Subcutaneous abdominal adipose tissue (tissue), 5 donors: ENCODE results near the gene CBLN3.

Experiments
- H3K27ac ChIP-seq: one replicate; pipeline ENCODE4 v1.7.0; 2013; ENCODE audit warnings: low read depth, mild to moderate bottlenecking, inconsistent platforms, low read length, moderate library complexity
- H3K27me3 ChIP-seq, 5 donors: one replicate each; pipeline ENCODE4 v1.7.0; 2013; ENCODE audit warnings: low read length in 5 of 5, inconsistent platforms in 1 of 5; ENCODE audit not compliant: control insufficient read depth in 5 of 5, insufficient read depth in 4 of 5
- H3K36me3 ChIP-seq, 5 donors: one replicate each; pipeline ENCODE4 v1.7.0; 2013; ENCODE audit warnings: low read length in 5 of 5; ENCODE audit not compliant: control insufficient read depth in 5 of 5, insufficient read depth in 5 of 5
- H3K4me1 ChIP-seq, 5 donors: one replicate each; pipeline ENCODE4 v1.7.0; 2013; ENCODE audit warnings: low read length in 5 of 5, mild to moderate bottlenecking in 3 of 5, moderate library complexity in 1 of 5; ENCODE audit not compliant: control insufficient read depth in 5 of 5, insufficient read depth in 5 of 5
- H3K4me3 ChIP-seq, 5 donors: one replicate each; pipeline ENCODE4 v1.7.0; 2013; ENCODE audit warnings: low read length in 5 of 5, low read depth in 1 of 5
- H3K9ac ChIP-seq, 5 donors: one replicate each; pipeline ENCODE4 v1.7.0; 2013; ENCODE audit warnings: low read length in 5 of 5, mild to moderate bottlenecking in 4 of 5, moderate library complexity in 3 of 5
- H3K9me3 ChIP-seq, 5 donors: one replicate each; pipeline ENCODE4 v1.7.0; 2013; ENCODE audit warnings: low read length in 5 of 5; ENCODE audit not compliant: control insufficient read depth in 5 of 5
- donor health status: healthy.
- donor health status: healthy.
- donor health status: healthy.
- donor health status: healthy.
- donor health status: healthy.

CBLN3 gene

DNA sequence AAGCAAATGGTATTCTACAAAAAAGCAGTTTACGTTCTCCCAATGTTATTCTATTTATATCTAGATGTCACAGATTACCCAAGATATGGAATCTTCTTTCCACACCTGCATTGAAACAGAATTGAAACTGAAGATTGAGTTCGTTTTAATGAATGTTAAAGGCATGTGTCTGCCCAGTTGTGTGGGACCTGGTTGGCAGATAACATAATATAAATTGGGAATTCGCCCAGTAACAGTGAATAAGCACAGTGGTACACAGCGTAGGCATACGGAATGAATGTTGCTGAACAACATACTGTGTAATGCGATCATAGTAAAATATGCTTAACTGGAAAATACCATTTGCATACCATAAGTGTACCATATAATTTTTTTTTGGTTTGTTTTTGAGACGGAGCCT is 4.6 kb upstream of the CBLN3 start:
- peaks cover 15 to 79% (median 60%) of the 10 kb centered on the region in 5 donors for H3K4me1 ChIP-seq
- H3K9me3 ChIP-seq = no peaks in the 10 kb centered on the region
- H3K36me3 ChIP-seq = peaks cover 21 to 61% (median 52%) of the 10 kb centered on the region in 5 donors
- peak overlapping the region; percentile 99 for H3K27ac ChIP-seq
- no peak overlapping the region for H3K9ac ChIP-seq
- no peaks in the 10 kb centered on the region for H3K27me3 ChIP-seq
- H3K4me3 ChIP-seq = no peak overlapping the region

DNA sequence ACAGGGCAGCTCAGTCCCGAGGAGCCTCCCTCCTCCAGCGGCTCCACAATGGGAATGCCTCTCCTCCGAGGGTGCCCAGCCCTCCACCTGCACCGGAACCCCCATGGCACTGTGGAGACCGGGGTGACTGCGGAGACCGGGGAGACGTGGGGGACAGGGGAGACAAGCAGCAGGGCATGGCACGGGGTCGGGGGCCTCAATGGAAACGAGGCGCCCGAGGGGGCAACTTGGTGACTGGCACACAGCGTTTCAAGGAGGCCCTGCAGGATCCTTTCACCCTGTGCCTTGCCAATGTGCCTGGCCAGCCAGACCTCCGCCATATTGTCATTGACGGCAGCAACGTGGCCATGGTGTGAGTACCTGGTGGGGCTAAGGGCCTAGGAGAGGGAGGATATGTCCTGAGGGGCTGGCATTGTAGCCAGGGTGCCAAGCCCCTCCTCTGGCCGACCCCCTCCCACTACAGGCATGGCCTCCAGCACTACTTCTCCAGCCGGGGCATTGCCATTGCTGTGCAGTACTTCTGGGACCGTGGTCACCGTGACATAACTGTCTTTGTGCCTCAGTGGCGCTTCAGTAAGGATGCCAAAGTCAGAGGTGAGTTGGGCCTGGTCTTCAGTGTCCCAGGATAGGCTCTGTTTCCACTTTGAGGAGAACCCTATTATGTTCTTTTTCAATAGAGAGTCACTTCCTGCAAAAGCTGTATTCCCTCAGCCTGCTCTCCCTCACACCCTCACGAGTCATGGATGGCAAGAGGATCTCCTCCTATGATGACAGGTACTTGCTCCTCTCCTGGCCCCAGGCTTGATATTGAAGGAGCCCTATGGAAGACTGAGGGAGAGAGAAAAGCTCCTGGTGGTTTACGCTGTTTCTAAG is 3.0 kb upstream of the CBLN3 start:
- H3K9me3 ChIP-seq = no peaks in the 10 kb centered on the region
- H3K9ac ChIP-seq = peak overlapping the region in 4 of 5 donors; percentile 7 to 77 (median 35)
- H3K27me3 ChIP-seq = no peaks in the 10 kb centered on the region
- peaks cover 13 to 69% (median 62%) of the 10 kb centered on the region in 5 donors for H3K4me1 ChIP-seq
- peaks cover 13 to 46% (median 37%) of the 10 kb centered on the region in 5 donors for H3K36me3 ChIP-seq
- H3K4me3 ChIP-seq = peak overlapping the region in 3 of 5 donors; percentile 14 to 91 (median 80)
- peak overlapping the region; percentile 99 for H3K27ac ChIP-seq

DNA sequence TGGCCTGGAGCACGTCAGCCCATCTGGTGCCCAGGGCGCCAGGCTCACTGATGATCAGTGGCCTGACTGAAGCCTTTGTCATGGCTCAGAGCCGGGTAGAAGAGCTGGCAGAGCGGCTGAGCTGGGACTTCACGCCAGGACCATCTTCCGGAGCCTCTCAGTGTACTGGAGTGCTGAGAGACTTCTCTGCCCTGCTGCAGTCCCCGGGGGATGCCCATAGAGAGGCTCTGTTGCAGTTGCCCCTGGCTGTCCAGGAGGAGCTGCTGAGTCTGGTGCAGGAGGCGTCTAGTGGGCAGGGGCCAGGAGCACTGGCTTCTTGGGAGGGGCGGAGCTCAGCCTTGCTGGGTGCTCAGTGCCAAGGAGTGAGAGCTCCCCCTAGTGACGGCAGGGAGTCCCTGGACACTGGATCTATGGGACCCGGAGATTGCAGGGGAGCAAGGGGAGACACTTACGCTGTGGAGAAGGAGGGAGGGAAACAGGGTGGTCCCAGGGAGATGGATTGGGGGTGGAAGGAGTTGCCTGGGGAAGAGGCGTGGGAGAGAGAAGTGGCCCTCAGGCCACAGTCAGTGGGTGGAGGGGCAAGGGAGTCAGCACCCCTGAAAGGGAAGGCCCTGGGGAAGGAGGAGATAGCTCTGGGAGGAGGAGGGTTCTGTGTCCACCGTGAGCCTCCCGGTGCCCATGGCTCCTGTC is 2.2 kb upstream of the CBLN3 start:
- H3K27me3 ChIP-seq = no peaks in the 10 kb centered on the region
- peak overlapping the region; percentile 80 to 92 (median 89) for H3K4me3 ChIP-seq
- H3K36me3 ChIP-seq = peaks cover 13 to 38% (median 30%) of the 10 kb centered on the region in 5 donors
- H3K27ac ChIP-seq = peak overlapping the region; percentile 99
- peaks cover 11 to 61% (median 54%) of the 10 kb centered on the region in 5 donors for H3K4me1 ChIP-seq
- peak overlapping the region in 4 of 5 donors; percentile 89 to 97 (median 94) for H3K9ac ChIP-seq
- H3K9me3 ChIP-seq = no peaks in the 10 kb centered on the region

DNA sequence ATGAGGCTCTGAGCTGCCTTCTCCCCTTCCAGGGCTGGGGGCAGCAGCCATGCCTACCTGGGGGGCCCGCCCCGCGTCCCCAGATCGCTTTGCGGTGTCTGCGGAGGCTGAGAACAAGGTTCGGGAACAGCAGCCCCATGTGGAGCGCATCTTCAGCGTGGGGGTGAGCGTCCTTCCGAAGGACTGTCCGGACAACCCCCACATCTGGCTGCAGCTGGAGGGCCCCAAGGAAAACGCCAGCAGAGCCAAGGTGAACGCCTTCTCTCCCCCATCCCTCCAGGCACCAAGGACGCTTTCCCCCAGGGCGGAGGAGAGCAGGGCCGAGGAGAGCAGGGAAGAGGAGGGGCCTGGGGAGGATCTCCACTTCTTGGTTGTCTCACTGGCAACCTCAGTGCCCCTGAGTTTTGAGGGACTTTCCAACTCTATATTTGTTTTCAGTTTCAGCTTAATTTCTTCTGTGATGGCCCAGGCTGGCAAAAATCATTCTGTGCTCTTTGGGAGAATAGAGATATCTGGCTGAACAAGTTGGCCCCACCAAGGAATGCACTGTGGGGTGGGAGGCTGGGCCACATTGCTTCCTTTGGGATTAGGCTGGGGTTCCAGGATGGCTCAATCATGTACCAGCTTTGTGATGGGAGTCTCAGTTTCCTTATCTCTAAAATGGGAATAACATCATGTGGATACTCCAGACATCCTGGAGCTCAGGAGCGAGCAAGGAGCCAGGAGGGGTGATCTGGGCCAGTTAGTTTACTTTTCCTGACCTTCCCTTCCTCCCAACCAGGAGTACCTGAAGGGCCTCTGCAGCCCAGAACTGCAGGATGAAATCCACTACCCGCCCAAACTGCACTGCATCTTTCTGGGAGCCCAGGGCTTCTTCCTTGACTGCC is 1.5 kb upstream of the CBLN3 start:
- Histone ChIP-seq H3K27me3 (no peaks in the 10 kb centered on the region), H3K9ac (peak overlapping the region; percentile 89 to 97 (median 93)), H3K4me1 (peaks cover 10 to 53% (median 46%) of the 10 kb centered on the region in 5 donors), H3K9me3 (no peaks in the 10 kb centered on the region), H3K27ac (peak overlapping the region; percentile 99), H3K4me3 (peak overlapping the region; percentile 80 to 92 (median 89)), H3K36me3 (peaks cover 13 to 34% (median 27%) of the 10 kb centered on the region in 5 donors)

DNA sequence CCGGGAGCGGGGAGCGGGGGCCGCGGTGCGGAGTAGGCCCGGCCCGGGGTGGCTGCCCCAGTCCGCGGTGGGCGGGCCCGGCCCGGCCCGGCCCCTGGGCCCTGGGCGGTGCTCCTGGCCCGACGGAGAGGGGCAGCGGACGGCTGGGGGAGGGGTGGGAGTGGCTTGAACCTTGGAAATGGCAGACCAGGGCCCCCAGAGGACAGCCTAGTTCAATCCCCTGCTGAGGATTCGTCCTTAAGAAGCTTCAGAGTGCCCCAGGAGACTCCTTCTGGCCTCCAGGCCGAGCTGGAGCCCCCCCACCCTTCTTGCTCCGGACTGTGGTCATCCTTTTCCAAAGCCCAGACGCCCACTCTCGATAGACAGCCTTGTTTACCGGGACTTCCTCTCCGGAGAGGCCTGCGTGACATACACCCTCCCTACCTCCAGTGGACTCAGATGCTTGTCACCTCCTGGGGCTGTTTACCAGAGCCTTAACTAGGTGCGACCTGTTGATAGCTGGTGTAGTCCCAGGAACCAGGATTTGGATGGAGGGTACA is 744 bp upstream of the CBLN3 start:
- peaks cover 9 to 53% (median 47%) of the 10 kb centered on the region in 5 donors for H3K4me1 ChIP-seq
- H3K4me3 ChIP-seq = peak overlapping the region; percentile 80 to 92 (median 89)
- H3K36me3 ChIP-seq = peaks cover 13 to 33% (median 24%) of the 10 kb centered on the region in 5 donors
- peak overlapping the region; percentile 99 for H3K27ac ChIP-seq
- no peaks in the 10 kb centered on the region for H3K27me3 ChIP-seq
- H3K9me3 ChIP-seq = no peaks in the 10 kb centered on the region
- H3K9ac ChIP-seq = peak overlapping the region; percentile 89 to 97 (median 93)

DNA sequence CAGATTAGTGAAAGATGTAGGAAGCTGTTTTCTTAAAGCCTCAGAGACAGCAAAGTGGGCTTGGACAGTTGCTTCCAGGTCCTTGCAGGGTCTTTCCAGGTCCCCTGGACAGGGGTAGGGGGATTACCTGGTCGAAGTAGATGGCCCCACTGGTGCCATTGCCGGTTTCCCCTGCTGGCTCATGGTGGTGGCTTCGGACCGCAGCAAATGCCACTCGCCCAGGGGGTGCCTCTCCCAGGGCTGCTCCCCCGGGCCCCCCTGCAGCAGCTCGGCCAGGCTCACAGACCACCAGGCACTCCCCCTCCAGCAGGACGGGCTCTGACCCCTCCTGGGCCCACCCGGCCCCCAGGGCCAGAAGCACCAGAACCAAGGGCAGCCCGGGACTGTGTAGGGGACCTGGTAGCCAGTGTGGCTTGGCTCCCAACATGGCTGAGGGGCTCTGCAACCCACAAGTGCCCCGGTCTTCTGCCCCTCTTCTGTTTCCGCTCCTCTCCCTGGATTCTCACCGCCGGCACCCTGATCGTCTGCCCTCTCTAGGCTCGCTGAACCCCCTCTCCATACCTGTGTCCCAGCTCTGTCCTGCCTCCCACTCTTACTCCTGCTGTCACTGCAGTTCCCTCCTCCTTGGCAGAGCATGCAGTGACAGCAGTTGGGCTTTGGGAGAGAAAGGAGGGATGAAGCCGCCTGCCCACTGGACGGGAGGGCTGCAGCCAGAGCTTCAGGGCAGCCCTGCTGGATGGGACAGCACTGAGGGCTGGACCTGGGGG is 657 bp downstream of the CBLN3 start:
- Histone ChIP-seq H3K36me3 (peaks cover 9 to 23% (median 18%) of the 10 kb centered on the region in 5 donors), H3K9ac (peak overlapping the region; percentile 63 to 93 (median 88)), H3K9me3 (no peaks in the 10 kb centered on the region), H3K27me3 (no peaks in the 10 kb centered on the region), H3K27ac (peak overlapping the region; percentile 99), H3K4me1 (peaks cover 9 to 53% (median 49%) of the 10 kb centered on the region in 5 donors), H3K4me3 (peak overlapping the region in 4 of 5 donors; percentile 46 to 92 (median 86))

DNA sequence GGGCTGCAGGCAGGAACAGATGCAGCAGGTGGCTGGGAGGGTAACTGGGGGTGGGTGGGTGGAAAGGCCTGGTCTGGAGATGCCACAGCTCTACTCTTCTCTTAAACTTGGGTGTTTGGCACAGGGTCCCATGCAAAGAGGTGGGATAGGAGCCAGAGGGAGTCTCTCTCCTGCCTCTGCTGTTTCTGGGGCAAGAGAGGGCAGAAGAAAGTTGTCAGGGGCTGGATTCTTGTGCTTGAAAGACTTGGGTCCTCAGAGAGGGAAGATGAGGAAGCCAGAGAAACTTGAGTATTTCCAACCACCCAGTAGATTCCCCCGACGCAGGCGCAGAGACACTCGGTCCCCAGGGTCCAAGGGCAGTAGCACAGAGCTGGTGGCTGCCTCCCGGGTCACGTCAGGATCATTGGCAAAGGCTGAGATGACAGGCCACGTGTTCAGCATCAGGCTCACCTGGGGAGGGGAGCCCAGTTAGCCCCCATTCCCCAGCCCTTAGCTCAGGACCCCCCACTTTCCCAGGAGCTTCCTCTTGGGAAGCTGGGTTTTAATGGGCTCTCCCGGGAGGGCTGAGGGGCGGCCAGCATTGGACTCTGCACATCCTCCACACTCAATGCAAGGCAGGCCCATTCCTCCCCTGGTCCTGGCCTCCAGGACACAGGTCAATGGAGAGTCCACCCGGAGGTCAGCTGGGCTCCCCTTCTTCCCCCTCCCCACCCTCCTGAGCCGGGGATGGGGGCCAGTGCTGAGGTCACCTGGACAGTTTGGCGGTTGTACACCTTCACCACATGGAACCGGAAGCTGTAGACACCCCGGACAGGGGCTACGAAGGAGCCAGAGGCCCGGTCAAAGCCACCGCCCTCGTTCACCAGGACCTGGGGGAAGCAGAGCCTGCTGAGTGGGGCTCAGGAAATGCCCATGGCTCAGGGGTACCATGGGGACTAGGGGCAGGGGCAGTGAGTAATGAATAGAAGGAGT is 1.6 kb downstream of the CBLN3 start:
- peaks cover 0 to 14% (median 10%) of the 10 kb centered on the region in 5 donors for H3K36me3 ChIP-seq
- H3K4me3 ChIP-seq = no peak overlapping the region
- H3K27me3 ChIP-seq = no peaks in the 10 kb centered on the region
- H3K4me1 ChIP-seq = peaks cover 9 to 50% (median 42%) of the 10 kb centered on the region in 5 donors
- H3K9ac ChIP-seq = no peak overlapping the region
- no peaks in the 10 kb centered on the region for H3K9me3 ChIP-seq
- H3K27ac ChIP-seq = no peak overlapping the region

DNA sequence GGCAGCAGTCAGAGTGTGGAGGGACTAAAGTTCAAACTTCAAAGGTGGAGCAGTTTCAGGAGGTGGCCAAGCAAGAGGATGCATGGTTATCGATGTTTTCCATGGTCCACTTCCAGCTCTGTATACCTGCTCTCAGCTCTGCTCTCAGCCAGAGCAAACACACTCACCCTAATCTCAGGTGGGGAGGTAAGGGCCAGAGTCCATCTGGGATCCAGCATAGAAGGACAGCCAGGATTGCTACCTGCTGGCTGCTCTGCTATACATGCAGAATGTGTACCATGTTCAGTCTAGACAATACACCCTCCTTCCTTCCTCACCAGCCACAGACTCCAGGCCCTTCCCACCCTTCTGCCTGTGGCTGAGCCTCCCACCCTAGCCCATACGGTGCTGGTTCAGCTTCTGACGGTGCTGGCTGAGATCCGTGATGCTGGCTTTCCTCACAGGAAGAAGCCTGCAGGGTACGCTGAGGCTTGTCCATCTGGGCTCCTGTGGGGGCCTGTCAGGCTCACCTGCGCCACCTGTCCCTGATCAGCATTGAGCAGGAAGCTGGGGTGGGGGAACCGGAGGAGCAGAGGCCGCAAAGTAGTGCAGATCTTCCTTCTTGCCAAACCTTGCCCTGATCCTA is 2.4 kb downstream of the CBLN3 start:
- no peaks in the 10 kb centered on the region for H3K9me3 ChIP-seq
- H3K9ac ChIP-seq = peak overlapping the region in 1 of 5 donors; percentile 1
- no peak overlapping the region for H3K27ac ChIP-seq
- H3K4me3 ChIP-seq = no peak overlapping the region
- no peaks in the 10 kb centered on the region for H3K27me3 ChIP-seq
- H3K36me3 ChIP-seq = peaks cover 0 to 6% (median 2%) of the 10 kb centered on the region in 5 donors
- H3K4me1 ChIP-seq = peaks cover 9 to 42% (median 34%) of the 10 kb centered on the region in 5 donors
